Measurements from ENCODE around the gene KMT2A.

Gene KMT2A

GRCh38 chr11:118528511-118528910, 92.2 kb downstream of the KMT2A start:
- no peak overlapping the region for H3K4me3 ChIP-seq (ENCODE audit: low read depth in 1 of 2, low read length in 2 of 2)
- peaks cover 6% of the 10 kb centered on the region for H3K27me3 ChIP-seq (ENCODE audit: insufficient read depth, low read length, poor library complexity)
- H3K36me3 ChIP-seq (ENCODE audit: insufficient read depth, low read length): peaks cover 17% of the 10 kb centered on the region
- no peaks in the 10 kb centered on the region for H3K79me2 ChIP-seq (ENCODE audit: insufficient read depth, low read length)
- no peak overlapping the region for H3K27ac ChIP-seq (ENCODE audit: low read length)
- no peak for TF ChIP-seq CTCF (IDR thresholded peaks at IDR 0.05; ENCODE audit: borderline replicate concordance, extremely low read depth, low read length, poor library complexity, severe bottlenecking)
- no peak for TF ChIP-seq EZH2 (IDR thresholded peaks at IDR 0.05; ENCODE audit: borderline replicate concordance, low read depth, low read length, severe bottlenecking)
- no peak overlapping the region for H3K4me2 ChIP-seq (ENCODE audit: insufficient read depth, low read length)
- ATAC-seq (ENCODE audit: insufficient read depth, low read depth) (no peak), DNase-seq (no peak)
- H4K20me1 ChIP-seq (ENCODE audit: insufficient read depth, low read length): peaks cover 9% of the 10 kb centered on the region; the same call in 1 of the 2 replicates
- H3K9ac ChIP-seq (ENCODE audit: low read depth, low read length): no peak overlapping the region
- no peak overlapping the region for H2AFZ ChIP-seq (ENCODE audit: low read depth, low read length)
- no peaks in the 10 kb centered on the region for H3K9me3 ChIP-seq (ENCODE audit: insufficient read depth, low read length, severe bottlenecking)
- H3K4me1 ChIP-seq (ENCODE audit: insufficient read depth, low read length): peaks cover 37% of the 10 kb centered on the region

GRCh38 chr11:118529584-118530175, 93.4 kb downstream of the KMT2A start:
- Histone ChIP-seq H3K4me1 (ENCODE audit: insufficient read depth, low read length) (peaks cover 37% of the 10 kb centered on the region), H3K4me3 (ENCODE audit: low read depth in 1 of 2, low read length in 2 of 2) (peak overlapping the region; percentile 50 to 67; a peak in 3 of 4 replicates), H3K9ac (ENCODE audit: low read depth, low read length) (peak overlapping the region; percentile 64), H3K9me3 (ENCODE audit: insufficient read depth, low read length, severe bottlenecking) (no peaks in the 10 kb centered on the region), H3K79me2 (ENCODE audit: insufficient read depth, low read length) (no peaks in the 10 kb centered on the region), H3K36me3 (ENCODE audit: insufficient read depth, low read length) (peaks cover 6% of the 10 kb centered on the region), H3K27me3 (ENCODE audit: insufficient read depth, low read length, poor library complexity) (peaks cover 6% of the 10 kb centered on the region), H3K27ac (ENCODE audit: low read length) (no peak overlapping the region), H4K20me1 (ENCODE audit: insufficient read depth, low read length) (0 out of 2 replicates have a peak, but pooled peaks cover 4% of the 10 kb centered on the region), H2AFZ (ENCODE audit: low read depth, low read length) (no peak overlapping the region), H3K4me2 (ENCODE audit: insufficient read depth, low read length) (peak overlapping the region; percentile 67)
- DNase-seq: no peak
- no peak for ATAC-seq (ENCODE audit: insufficient read depth, low read depth)
- TF ChIP-seq EZH2 (IDR thresholded peaks at IDR 0.05; ENCODE audit: borderline replicate concordance, low read depth, low read length, severe bottlenecking) (no peak), CTCF (IDR thresholded peaks at IDR 0.05; ENCODE audit: borderline replicate concordance, extremely low read depth, low read length, poor library complexity, severe bottlenecking) (no peak)

GRCh38 chr11:118530180-118530682, 93.9 kb downstream of the KMT2A start:
- Histone ChIP-seq H3K4me3 (ENCODE audit: low read depth in 1 of 2, low read length in 2 of 2) (peak overlapping the region; percentile 50 to 67; a peak in 3 of 4 replicates), H3K9ac (ENCODE audit: low read depth, low read length) (peak overlapping the region; percentile 64), H3K9me3 (ENCODE audit: insufficient read depth, low read length, severe bottlenecking) (no peaks in the 10 kb centered on the region), H3K36me3 (ENCODE audit: insufficient read depth, low read length) (peaks cover under 1% of the 10 kb centered on the region; the same call in 1 of the 2 replicates), H3K4me1 (ENCODE audit: insufficient read depth, low read length) (peaks cover 37% of the 10 kb centered on the region), H3K79me2 (ENCODE audit: insufficient read depth, low read length) (no peaks in the 10 kb centered on the region), H3K27ac (ENCODE audit: low read length) (no peak overlapping the region; the same call in 1 of the 2 replicates), H3K4me2 (ENCODE audit: insufficient read depth, low read length) (peak overlapping the region; percentile 67), H4K20me1 (ENCODE audit: insufficient read depth, low read length) (0 out of 2 replicates have a peak, but pooled peaks cover 4% of the 10 kb centered on the region), H3K27me3 (ENCODE audit: insufficient read depth, low read length, poor library complexity) (peaks cover 6% of the 10 kb centered on the region), H2AFZ (ENCODE audit: low read depth, low read length) (peak overlapping the region; percentile 51)
- DNase-seq (no peak), ATAC-seq (ENCODE audit: insufficient read depth, low read depth) (no peak)
- no peak for TF ChIP-seq CTCF (IDR thresholded peaks at IDR 0.05; ENCODE audit: borderline replicate concordance, extremely low read depth, low read length, poor library complexity, severe bottlenecking)
- no peak for TF ChIP-seq EZH2 (IDR thresholded peaks at IDR 0.05; ENCODE audit: borderline replicate concordance, low read depth, low read length, severe bottlenecking)

Data from DND-41 (cell line).